Measurements from ENCODE around the gene ABL1. TPM values are rescaled to one million over a fixed set of nuclear protein-coding genes. Genes with fewer than 3 reads are reported as not detected.

ABL1 gene
- total RNA-seq, 1 donor: 94.8 TPM

DNA sequence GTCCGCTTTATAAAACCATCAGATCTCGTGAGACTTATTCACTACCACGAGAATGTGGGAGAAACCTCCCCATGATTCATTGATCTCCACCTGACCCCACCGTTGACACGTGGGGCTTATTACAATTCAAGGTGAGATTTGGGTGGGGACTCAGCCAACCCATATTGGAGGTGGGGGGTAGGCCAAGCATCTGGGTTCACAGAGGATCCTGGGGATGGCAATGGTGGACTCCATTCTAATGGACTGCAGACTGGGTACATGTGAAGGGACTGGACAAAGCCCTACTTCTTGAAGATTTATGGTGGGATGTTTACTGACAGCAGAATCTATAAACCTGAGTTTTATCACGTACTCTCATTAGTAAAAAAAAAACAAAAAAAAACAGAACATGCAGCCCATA, 46.5 kb downstream of the ABL1 start:
- TF ChIP-seq, protein P1, sequence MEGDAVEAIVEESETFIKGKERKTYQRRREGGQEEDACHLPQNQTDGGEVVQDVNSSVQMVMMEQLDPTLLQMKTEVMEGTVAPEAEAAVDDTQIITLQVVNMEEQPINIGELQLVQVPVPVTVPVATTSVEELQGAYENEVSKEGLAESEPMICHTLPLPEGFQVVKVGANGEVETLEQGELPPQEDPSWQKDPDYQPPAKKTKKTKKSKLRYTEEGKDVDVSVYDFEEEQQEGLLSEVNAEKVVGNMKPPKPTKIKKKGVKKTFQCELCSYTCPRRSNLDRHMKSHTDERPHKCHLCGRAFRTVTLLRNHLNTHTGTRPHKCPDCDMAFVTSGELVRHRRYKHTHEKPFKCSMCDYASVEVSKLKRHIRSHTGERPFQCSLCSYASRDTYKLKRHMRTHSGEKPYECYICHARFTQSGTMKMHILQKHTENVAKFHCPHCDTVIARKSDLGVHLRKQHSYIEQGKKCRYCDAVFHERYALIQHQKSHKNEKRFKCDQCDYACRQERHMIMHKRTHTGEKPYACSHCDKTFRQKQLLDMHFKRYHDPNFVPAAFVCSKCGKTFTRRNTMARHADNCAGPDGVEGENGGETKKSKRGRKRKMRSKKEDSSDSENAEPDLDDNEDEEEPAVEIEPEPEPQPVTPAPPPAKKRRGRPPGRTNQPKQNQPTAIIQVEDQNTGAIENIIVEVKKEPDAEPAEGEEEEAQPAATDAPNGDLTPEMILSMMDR (IDR thresholded peaks at IDR 0.05; ENCODE audit: extremely low read depth, low read depth, low read length): no peak
- H2AFZ ChIP-seq (ENCODE audit: low read length): no peak overlapping the region

DNA sequence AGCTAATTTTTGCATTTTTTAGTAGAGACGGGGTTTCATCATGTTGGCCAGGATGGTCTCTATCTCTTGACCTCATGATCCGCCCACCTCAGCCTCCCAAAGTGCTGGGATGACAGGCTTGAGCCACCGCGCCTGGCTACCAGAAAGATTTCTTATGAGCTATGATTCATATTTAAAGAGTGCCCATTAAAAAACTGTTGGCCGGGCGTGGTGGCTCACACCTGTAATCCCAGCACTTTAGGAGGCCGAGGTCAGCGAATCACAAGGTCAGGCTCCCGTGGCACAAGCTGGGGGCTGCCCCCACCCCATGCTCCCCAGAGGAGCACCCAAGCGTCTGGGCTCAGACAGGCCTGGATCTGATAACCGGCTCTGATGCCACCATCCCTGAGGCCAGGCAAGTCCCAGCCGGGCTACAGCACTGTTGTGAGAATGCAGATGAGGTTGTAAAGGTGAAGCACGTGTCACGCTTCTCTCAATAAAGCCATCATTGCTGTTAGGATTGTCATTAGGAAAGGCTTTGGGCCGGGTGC, 47.7 kb downstream of the ABL1 start:
- no peak overlapping the region for H2AFZ ChIP-seq (ENCODE audit: low read length)
- TF ChIP-seq, protein P1 (IDR thresholded peaks at IDR 0.05; ENCODE audit: extremely low read depth, low read depth, low read length): no peak
- no peak overlapping the region for H3K27ac ChIP-seq (ENCODE audit: low read depth, low read length)
- H3K27me3 ChIP-seq (ENCODE audit: insufficient read depth, low read length): no peaks in the 10 kb centered on the region
- H3K79me2 ChIP-seq (ENCODE audit: insufficient read depth, low read length): peaks cover 44% of the 10 kb centered on the region
- no peak overlapping the region for H3K4me3 ChIP-seq (ENCODE audit: insufficient read depth, low read length)
- no peak overlapping the region for H3K4me2 ChIP-seq (ENCODE audit: insufficient read depth, low read length)
- no peak for DNase-seq (ENCODE audit: insufficient read length, low spot score, missing footprints)
- peaks cover 95% of the 10 kb centered on the region for H3K36me3 ChIP-seq (ENCODE audit: insufficient read depth, low read length)
- H3K4me1 ChIP-seq (ENCODE audit: insufficient read depth, low read length): no peaks in the 10 kb centered on the region
- H3K9me3 ChIP-seq (ENCODE audit: low read depth, low read length): no peaks in the 10 kb centered on the region
- H4K20me1 ChIP-seq (ENCODE audit: insufficient read depth, low read length): peaks cover 59% of the 10 kb centered on the region

More for the DNA sequence above, 46.5 kb downstream of the ABL1 start:
- H3K36me3 ChIP-seq (ENCODE audit: insufficient read depth, low read length): peaks cover 93% of the 10 kb centered on the region
- H3K9me3 ChIP-seq (ENCODE audit: low read depth, low read length): no peaks in the 10 kb centered on the region
- DNase-seq (ENCODE audit: insufficient read length, low spot score, missing footprints): no peak
- no peak overlapping the region for H3K4me2 ChIP-seq (ENCODE audit: insufficient read depth, low read length)
- H3K79me2 ChIP-seq (ENCODE audit: insufficient read depth, low read length): peaks cover 43% of the 10 kb centered on the region
- peaks cover 52% of the 10 kb centered on the region for H4K20me1 ChIP-seq (ENCODE audit: insufficient read depth, low read length)
- H3K27me3 ChIP-seq (ENCODE audit: insufficient read depth, low read length): no peaks in the 10 kb centered on the region
- H3K27ac ChIP-seq (ENCODE audit: low read depth, low read length): no peak overlapping the region
- no peaks in the 10 kb centered on the region for H3K4me1 ChIP-seq (ENCODE audit: insufficient read depth, low read length)
- H3K4me3 ChIP-seq (ENCODE audit: insufficient read depth, low read length): no peak overlapping the region

DNA sequence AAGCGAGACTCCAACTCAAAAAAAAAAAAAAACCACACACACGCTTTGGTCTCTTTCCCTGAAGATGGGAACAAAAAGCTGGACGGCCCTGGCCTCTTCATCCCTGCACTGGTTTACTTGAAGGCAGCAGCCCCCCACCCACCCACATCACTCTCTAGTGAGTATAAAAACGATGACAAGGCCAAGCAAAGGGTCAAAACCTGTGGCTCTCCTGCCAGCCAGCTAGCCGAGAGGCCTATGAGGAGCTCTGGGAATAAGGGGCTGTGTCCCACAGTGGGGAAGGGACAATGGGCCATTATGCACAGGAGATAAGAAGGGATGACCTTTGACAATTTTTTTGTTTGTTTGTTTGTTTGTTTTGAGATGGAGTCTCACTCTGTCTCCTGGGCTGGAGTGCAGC, 48.4 kb downstream of the ABL1 start:
- Histone ChIP-seq H3K9me3 (ENCODE audit: low read depth, low read length) (no peaks in the 10 kb centered on the region), H4K20me1 (ENCODE audit: insufficient read depth, low read length) (peaks cover 66% of the 10 kb centered on the region), H3K4me2 (ENCODE audit: insufficient read depth, low read length) (no peak overlapping the region), H3K4me1 (ENCODE audit: insufficient read depth, low read length) (no peaks in the 10 kb centered on the region), H2AFZ (ENCODE audit: low read length) (no peak overlapping the region), H3K36me3 (ENCODE audit: insufficient read depth, low read length) (peaks cover 97% of the 10 kb centered on the region), H3K27me3 (ENCODE audit: insufficient read depth, low read length) (no peaks in the 10 kb centered on the region), H3K79me2 (ENCODE audit: insufficient read depth, low read length) (peaks cover 44% of the 10 kb centered on the region), H3K27ac (ENCODE audit: low read depth, low read length) (no peak overlapping the region), H3K4me3 (ENCODE audit: insufficient read depth, low read length) (no peak overlapping the region)
- TF ChIP-seq, protein P1 (IDR thresholded peaks at IDR 0.05; ENCODE audit: extremely low read depth, low read depth, low read length): no peak
- DNase-seq (ENCODE audit: insufficient read length, low spot score, missing footprints): no peak

DNA sequence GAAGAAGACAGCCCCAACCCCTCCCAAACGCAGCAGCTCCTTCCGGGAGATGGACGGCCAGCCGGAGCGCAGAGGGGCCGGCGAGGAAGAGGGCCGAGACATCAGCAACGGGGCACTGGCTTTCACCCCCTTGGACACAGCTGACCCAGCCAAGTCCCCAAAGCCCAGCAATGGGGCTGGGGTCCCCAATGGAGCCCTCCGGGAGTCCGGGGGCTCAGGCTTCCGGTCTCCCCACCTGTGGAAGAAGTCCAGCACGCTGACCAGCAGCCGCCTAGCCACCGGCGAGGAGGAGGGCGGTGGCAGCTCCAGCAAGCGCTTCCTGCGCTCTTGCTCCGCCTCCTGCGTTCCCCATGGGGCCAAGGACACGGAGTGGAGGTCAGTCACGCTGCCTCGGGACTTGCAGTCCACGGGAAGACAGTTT, 49.1 kb downstream of the ABL1 start:
- Histone ChIP-seq H2AFZ (ENCODE audit: low read length) (no peak overlapping the region), H3K4me1 (ENCODE audit: insufficient read depth, low read length) (no peaks in the 10 kb centered on the region), H3K4me2 (ENCODE audit: insufficient read depth, low read length) (no peak overlapping the region), H4K20me1 (ENCODE audit: insufficient read depth, low read length) (peaks cover 65% of the 10 kb centered on the region), H3K79me2 (ENCODE audit: insufficient read depth, low read length) (peaks cover 43% of the 10 kb centered on the region), H3K4me3 (ENCODE audit: insufficient read depth, low read length) (no peak overlapping the region), H3K36me3 (ENCODE audit: insufficient read depth, low read length) (peaks cover 95% of the 10 kb centered on the region), H3K9me3 (ENCODE audit: low read depth, low read length) (no peaks in the 10 kb centered on the region), H3K27ac (ENCODE audit: low read depth, low read length) (no peak overlapping the region), H3K27me3 (ENCODE audit: insufficient read depth, low read length) (no peaks in the 10 kb centered on the region)
- TF ChIP-seq, protein P1 (IDR thresholded peaks at IDR 0.05; ENCODE audit: extremely low read depth, low read depth, low read length): no peak
- peak; percentile 22 for DNase-seq (ENCODE audit: insufficient read length, low spot score, missing footprints)
